ENCODE measurements around the gene PLEKHN1.
"Not testable (repeated sequence)": the region's sequence is repeated elsewhere in the genome, so short reads cannot be mapped to it uniquely, and the experiment has no call there.

PLEKHN1 gene

GRCh38 chr1:1004780-1005697 lies 38.8 kb downstream of the PLEKHN1 start:
- no peak for TF ChIP-seq CTCF (IDR thresholded peaks at IDR 0.05; ENCODE audit: control insufficient read depth, extremely low read depth, insufficient read depth)
- H3K4me3 ChIP-seq (ENCODE audit: low read depth, low read length) = no peak overlapping the region
- peak; percentile 82 for DNase-seq (ENCODE audit: low read depth)

- DNase-seq (ENCODE audit: low read depth) = no peak
- H3K4me3 ChIP-seq (ENCODE audit: low read depth, low read length) = no peak overlapping the region
- no peak for TF ChIP-seq CTCF (IDR thresholded peaks at IDR 0.05; ENCODE audit: control insufficient read depth, extremely low read depth, insufficient read depth)
Measured at GRCh38 chr1:1005774-1006304, 39.6 kb downstream of the PLEKHN1 start.

GRCh38 chr1:1006305-1007159 lies 40.2 kb downstream of the PLEKHN1 start:
- DNase-seq (ENCODE audit: low read depth) = no peak
- no peak overlapping the region for H3K4me3 ChIP-seq (ENCODE audit: low read depth, low read length)
- no peak for TF ChIP-seq CTCF (IDR thresholded peaks at IDR 0.05; ENCODE audit: control insufficient read depth, extremely low read depth, insufficient read depth)

GRCh38 chr1:1010131-1010530 lies 43.8 kb downstream of the PLEKHN1 start:
- DNase-seq (ENCODE audit: low read depth); H3K4me3 ChIP-seq (ENCODE audit: low read depth, low read length): not testable (repeated sequence)

- H3K4me3 ChIP-seq (ENCODE audit: low read depth, low read length) = no peak overlapping the region
- DNase-seq (ENCODE audit: low read depth) = no peak
- TF ChIP-seq CTCF (IDR thresholded peaks at IDR 0.05; ENCODE audit: control insufficient read depth, extremely low read depth, insufficient read depth) = no peak
Measured at GRCh38 chr1:1011396-1011949, 45.2 kb downstream of the PLEKHN1 start.

- DNase-seq (ENCODE audit: low read depth) = not testable (repeated sequence)
- peak overlapping the region; percentile 70 for H3K4me3 ChIP-seq (ENCODE audit: low read depth, low read length)
Measured at GRCh38 chr1:1012736-1013104, 46.4 kb downstream of the PLEKHN1 start.

- H3K4me3 ChIP-seq (ENCODE audit: low read depth, low read length) = peak within 1 kb of the TSS; percentile 70
- TF ChIP-seq CTCF (IDR thresholded peaks at IDR 0.05; ENCODE audit: control insufficient read depth, extremely low read depth, insufficient read depth) = no peak
- DNase-seq (ENCODE audit: low read depth) = no peak
Measured at GRCh38 chr1:1013105-1013921, 47.0 kb downstream of the PLEKHN1 start, which contains the start of gene ISG15. Gene ISG15 (plus strand): TSS chr1:1013497. CDS start chr1:1013574, 77 bp downstream.
